ENCODE results near the gene NFKBIL1.
A peak's percentile ranks its signal among the peaks of the same experiment; 100 is the strongest.
"Not testable (repeated sequence)": the region's sequence is repeated elsewhere in the genome, so short reads cannot be mapped to it uniquely, and the experiment has no call there.

The NFKBIL1 gene

GRCh38 chr6:31544676-31545075, 2.7 kb upstream of the NFKBIL1 start:
- TF ChIP-seq CTCF (IDR thresholded peaks at IDR 0.05; ENCODE audit: low read length, missing control alignments) = no peak
- DNase-seq (ENCODE audit: low read depth) = no peak
- no peak overlapping the region for H3K4me3 ChIP-seq (replicated peaks; ENCODE audit: low read depth, low read length)

GRCh38 chr6:31545291-31545690, 2.1 kb upstream of the NFKBIL1 start:
- no peak for DNase-seq (ENCODE audit: low read depth)
- no peak for TF ChIP-seq CTCF (IDR thresholded peaks at IDR 0.05; ENCODE audit: low read length, missing control alignments)
- no peak overlapping the region for H3K4me3 ChIP-seq (replicated peaks; ENCODE audit: low read depth, low read length)

- H3K4me3 ChIP-seq (replicated peaks; ENCODE audit: low read depth, low read length) = peak within 1 kb of the TSS; percentile 61
- peak; percentile 93 for DNase-seq (ENCODE audit: low read depth)
- TF ChIP-seq CTCF (IDR thresholded peaks at IDR 0.05; ENCODE audit: low read length, missing control alignments) = no peak
These were observed 960 bp upstream of the NFKBIL1 start, which contains the start of gene ATP6V1G2 for GRCh38 chr6:31546339-31546957. ATP6V1G2 (minus strand) TSS chr6:31546608; CDS start chr6:31546559, 49 bp downstream.

GRCh38 chr6:31547727-31548543, 527 bp downstream of the NFKBIL1 start:
- DNase-seq (ENCODE audit: low read depth) = no peak
- peak overlapping the region; percentile 61 for H3K4me3 ChIP-seq (replicated peaks; ENCODE audit: low read depth, low read length)
- no peak for TF ChIP-seq CTCF (IDR thresholded peaks at IDR 0.05; ENCODE audit: low read length, missing control alignments)

- DNase-seq (ENCODE audit: low read depth) = no peak
- TF ChIP-seq CTCF (IDR thresholded peaks at IDR 0.05; ENCODE audit: low read length, missing control alignments) = no peak
- peak overlapping the region; percentile 61 for H3K4me3 ChIP-seq (replicated peaks; ENCODE audit: low read depth, low read length)
These were observed 1.1 kb downstream of the NFKBIL1 start for GRCh38 chr6:31548544-31548873.

GRCh38 chr6:31551371-31551770, 4.0 kb downstream of the NFKBIL1 start:
- TF ChIP-seq CTCF (IDR thresholded peaks at IDR 0.05; ENCODE audit: low read length, missing control alignments) = peak; percentile 54
- peak; percentile 77 for DNase-seq (ENCODE audit: low read depth)
- not testable (repeated sequence) for H3K4me3 ChIP-seq (replicated peaks; ENCODE audit: low read depth, low read length)
